HepG2 (cell line): ENCODE measurements around the gene SIK3. TPM values are rescaled to one million over a fixed set of nuclear protein-coding genes. Genes with fewer than 3 reads are reported as not detected.

Experiments used
- CBX1 ChIP-seq: IDR thresholded peaks from one replicate; pipeline ENCODE4 v1.6.1; 2016; ENCODE audit warnings: antibody characterized with exemption, low read depth
- CC2D1A ChIP-seq: sonication (generic); formaldehyde crosslinking; IDR thresholded peaks from 2 replicates; pipeline ENCODE4 v1.8.1; 2023; ENCODE audit warnings: mild to moderate bottlenecking, missing genetic modification reagents
- CEBPZ ChIP-seq: IDR thresholded peaks from 2 replicates; pipeline ENCODE4 v1.6.1; 2012; ENCODE audit warnings: low read length, improper control_type of control experiment
- CENPBD1 ChIP-seq: sonication (generic); formaldehyde crosslinking; IDR thresholded peaks from 2 replicates; pipeline ENCODE4 v1.8.0; 2022; ENCODE audit warnings: missing genetic modification reagents, low read depth, mild to moderate bottlenecking, borderline replicate concordance
- CHD2 ChIP-seq: IDR thresholded peaks from 2 replicates; pipeline ENCODE4 v1.6.1; 2011; ENCODE audit warnings: low read depth, low read length, improper control_type of control experiment
- E2F2 ChIP-seq: sonication (generic); formaldehyde crosslinking; IDR thresholded peaks from 2 replicates; pipeline ENCODE4 v1.4.0; 2020; ENCODE audit warnings: missing genetic modification reagents, borderline replicate concordance
- FOXO1 ChIP-seq: sonication (generic); formaldehyde crosslinking; IDR thresholded peaks from 2 replicates; pipeline ENCODE4 v1.4.0; 2020; ENCODE audit warnings: missing genetic modification reagents
- HDAC1 ChIP-seq: sonication (generic); formaldehyde crosslinking; IDR thresholded peaks from 2 replicates; pipeline ENCODE4 v1.5.1; 2020; ENCODE audit warnings: mild to moderate bottlenecking, missing genetic modification reagents
- HMGA1 ChIP-seq: sonication (generic); formaldehyde crosslinking; conservative IDR thresholded peaks from 2 replicates; pipeline ENCODE4 v1.4.0; 2020; ENCODE audit warnings: missing genetic modification reagents
- NFIB ChIP-seq: sonication (generic); formaldehyde crosslinking; IDR thresholded peaks from 2 replicates; pipeline ENCODE4 v1.9.0; 2021; ENCODE audit warnings: missing genetic modification reagents, mild to moderate bottlenecking, borderline replicate concordance
- NFIC ChIP-seq: IDR thresholded peaks from 2 replicates; pipeline ENCODE4 v1.6.1; 2012; ENCODE audit warnings: mild to moderate bottlenecking, low read length, inconsistent platforms
- SMYD3 ChIP-seq: sonication (generic); formaldehyde crosslinking; IDR thresholded peaks from 2 replicates; pipeline ENCODE4 v1.8.1; 2023; ENCODE audit warnings: mild to moderate bottlenecking, missing genetic modification reagents
- ZFP37 ChIP-seq: sonication (generic); formaldehyde crosslinking; IDR thresholded peaks from 2 replicates; pipeline ENCODE4 v1.4.0; 2020; ENCODE audit warnings: missing genetic modification reagents, borderline replicate concordance
- ZMAT3 ChIP-seq: sonication (generic); formaldehyde crosslinking; conservative IDR thresholded peaks from 2 replicates; pipeline ENCODE4 v1.7.0; 2021; ENCODE audit warnings: missing genetic modification reagents
- ZNF33B ChIP-seq: sonication (generic); formaldehyde crosslinking; IDR thresholded peaks from 2 replicates; pipeline ENCODE4 v1.5.1; 2020; ENCODE audit warnings: mild to moderate bottlenecking, missing genetic modification reagents
- ZNF609 ChIP-seq: sonication (generic); formaldehyde crosslinking; IDR thresholded peaks from 2 replicates; pipeline ENCODE4 v1.4.0; 2020; ENCODE audit warnings: mild to moderate bottlenecking, missing genetic modification reagents, borderline replicate concordance
- ZSCAN29 ChIP-seq: sonication (generic); formaldehyde crosslinking; conservative IDR thresholded peaks from 2 replicates; pipeline ENCODE4 v1.4.0; 2020; ENCODE audit warnings: mild to moderate bottlenecking, missing genetic modification reagents
- polyA plus RNA-seq, 8 experiments: library from polyadenylated mRNA; depleted of rRNA in 3 of 8; stranded (reverse) in 7 of 8; unstranded in 1 of 8; fragments of >200 nt; fragmentation: Illumina TruSeq in 4 of 8; extraction: Trizol in 4 of 8; gene quantifications; 2 replicates each; pipeline versions ENCODE4 v1.2.1 to v1.2.3, GENCODE V29; 2011 to 2016; ENCODE audit warnings: low read depth in 4 of 8, missing spikeins in 1 of 8, mixed read lengths in 1 of 8; ENCODE audit not compliant: insufficient read depth in 1 of 8
- total RNA-seq, 5 experiments: library from RNA; depleted of rRNA; stranded (reverse); fragments of >200 nt; fragmentation: Illumina TruSeq; extraction: Trizol; gene quantifications; 2 replicates each; pipeline ENCODE4 v1.2.3, GENCODE V29; 2016; ENCODE audit warnings: low read depth in 1 of 5

Gene SIK3
- total and polyA plus RNA-seq, 2 of the 13 experiments (the other 11 are each of a cell fraction or from before 2014, with no cell fraction given) = 5.7 to 9.8 TPM

- TF ChIP-seq ZNF609 (CRISPR knock-in tag) = peak; percentile 84
- peak; percentile 70 for TF ChIP-seq FOXO1 (CRISPR knock-in tag)
- TF ChIP-seq HDAC1 = peak; percentile 58; the same call in 1 of the 2 replicates
- no peak for TF ChIP-seq CHD2
- TF ChIP-seq CC2D1A (CRISPR knock-in tag) = no peak
- no peak for TF ChIP-seq CBX1
- no peak for TF ChIP-seq E2F2 (CRISPR knock-in tag)
- TF ChIP-seq ZFP37 (CRISPR knock-in tag) = no peak
- TF ChIP-seq ZSCAN29 (CRISPR knock-in tag) = peak; percentile 21; the same call in 1 of the 2 replicates
- no peak for TF ChIP-seq NFIC
- no peak; the same call in 1 of the 2 replicates for TF ChIP-seq ZMAT3
- no peak for TF ChIP-seq CENPBD1 (CRISPR knock-in tag)
- 0 out of 2 replicates have a peak, but pooled peaks have one; percentile 85 for TF ChIP-seq SMYD3 (CRISPR knock-in tag)
- TF ChIP-seq HMGA1 (CRISPR knock-in tag) = no peak
- no peak for TF ChIP-seq ZNF33B (CRISPR knock-in tag)
- no peak for TF ChIP-seq NFIB (CRISPR knock-in tag)
- TF ChIP-seq CEBPZ = no peak
These were observed 268.6 kb downstream of the SIK3 start, which contains the start of gene APOC3 (continued) for GRCh38 chr11:116829525-116830183.
